NCI-H2196 (cell line): ENCODE data around the gene IRX4.
"Not testable (repeated sequence)": the region's sequence is repeated elsewhere in the genome, so short reads cannot be mapped to it uniquely, and the experiment has no call there.

Source experiments
- DNase-seq: peaks from one replicate; lab custom pipeline; 2025; ENCODE audit not compliant: unreplicated experiment; lab: John Stamatoyannopoulos, UW

The IRX4 gene

DNA sequence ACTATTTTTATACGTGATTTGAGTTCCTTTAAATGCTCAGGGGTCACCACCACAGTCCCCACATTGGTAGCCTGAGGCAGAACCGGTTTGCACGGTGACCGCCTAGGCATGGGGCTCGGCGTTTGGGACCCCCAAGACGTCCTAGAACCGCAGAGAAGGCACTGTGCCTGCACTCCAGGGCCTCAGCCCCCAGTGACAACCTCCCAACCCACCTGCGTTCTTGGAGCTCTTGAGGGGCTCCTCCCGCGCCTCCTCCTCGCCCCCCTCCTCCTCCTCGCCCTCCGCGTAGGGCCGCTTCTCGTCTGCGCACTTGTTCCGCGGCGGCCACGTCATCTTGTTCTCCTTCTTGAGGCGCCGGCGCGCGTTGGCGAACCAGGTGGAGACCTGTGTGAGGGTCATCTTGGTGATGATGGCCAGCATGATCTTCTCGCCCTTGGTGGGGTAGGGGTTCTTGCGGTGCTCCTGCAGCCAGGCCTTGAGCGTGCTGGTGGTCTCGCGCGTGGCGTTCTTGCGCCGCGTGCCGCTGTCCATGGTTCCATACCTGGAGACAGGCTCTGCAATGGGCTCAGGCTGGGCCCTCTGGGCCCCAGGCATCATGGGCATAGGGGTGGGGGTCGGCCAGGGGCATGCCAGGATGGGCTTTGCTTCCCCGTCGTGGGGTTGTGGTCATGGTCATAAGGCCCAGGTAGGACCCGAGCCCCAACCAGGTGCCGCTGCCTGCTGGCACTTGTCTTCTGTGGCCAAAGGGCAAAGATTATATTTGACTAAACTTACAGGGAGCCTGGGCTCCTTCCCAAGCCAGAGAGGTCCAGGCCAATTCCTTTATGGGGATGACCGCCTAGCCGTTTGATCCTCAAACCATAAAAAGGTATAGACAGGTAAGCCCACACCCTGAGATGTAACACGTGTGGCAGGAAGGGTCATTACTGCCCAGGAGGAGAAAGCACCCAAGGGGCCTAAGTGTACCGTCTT lies 3.1 kb downstream of the IRX4 start:
- DNase-seq, result no peak

DNA sequence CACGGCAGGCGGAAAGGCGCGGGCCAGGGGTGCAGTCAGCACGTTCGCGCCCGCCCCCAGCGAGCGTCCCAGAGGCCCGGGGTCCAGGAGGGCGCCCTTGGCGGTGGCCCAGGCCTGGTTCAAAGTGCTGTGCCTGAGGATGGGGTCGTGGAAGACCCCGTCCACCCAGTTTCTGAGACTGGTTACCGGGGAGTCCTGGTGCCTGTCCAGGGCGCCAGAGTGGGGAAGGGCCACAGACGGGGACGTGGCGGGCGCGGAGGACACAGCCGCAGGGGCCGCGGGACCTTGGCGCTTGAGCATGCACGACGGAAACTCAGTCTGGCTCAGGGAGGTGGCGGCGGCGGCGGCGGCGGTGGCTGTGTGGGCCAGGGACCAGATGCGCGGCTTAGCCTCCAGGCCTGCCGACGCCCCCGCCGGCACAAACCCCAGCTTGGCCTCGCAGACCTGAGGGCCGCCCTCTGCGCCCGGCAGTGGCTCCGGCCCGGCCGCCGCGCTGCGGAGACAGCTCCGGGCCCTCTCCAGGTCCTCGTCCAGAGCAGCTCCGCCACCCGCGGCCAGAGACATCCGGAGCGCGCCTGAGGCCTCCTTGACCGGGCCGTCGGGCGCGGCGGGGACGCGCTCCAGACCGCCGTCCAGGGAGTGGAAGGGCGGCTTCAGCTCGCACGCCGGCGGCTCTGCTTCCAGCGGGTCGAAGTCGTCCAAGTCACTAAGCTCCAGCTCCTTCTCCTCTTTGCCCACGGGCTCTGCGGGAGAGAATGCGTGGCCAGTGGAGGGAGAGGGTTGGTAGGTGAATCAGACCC lies 4.5 kb downstream of the IRX4 start:
- DNase-seq, result no peak

DNA sequence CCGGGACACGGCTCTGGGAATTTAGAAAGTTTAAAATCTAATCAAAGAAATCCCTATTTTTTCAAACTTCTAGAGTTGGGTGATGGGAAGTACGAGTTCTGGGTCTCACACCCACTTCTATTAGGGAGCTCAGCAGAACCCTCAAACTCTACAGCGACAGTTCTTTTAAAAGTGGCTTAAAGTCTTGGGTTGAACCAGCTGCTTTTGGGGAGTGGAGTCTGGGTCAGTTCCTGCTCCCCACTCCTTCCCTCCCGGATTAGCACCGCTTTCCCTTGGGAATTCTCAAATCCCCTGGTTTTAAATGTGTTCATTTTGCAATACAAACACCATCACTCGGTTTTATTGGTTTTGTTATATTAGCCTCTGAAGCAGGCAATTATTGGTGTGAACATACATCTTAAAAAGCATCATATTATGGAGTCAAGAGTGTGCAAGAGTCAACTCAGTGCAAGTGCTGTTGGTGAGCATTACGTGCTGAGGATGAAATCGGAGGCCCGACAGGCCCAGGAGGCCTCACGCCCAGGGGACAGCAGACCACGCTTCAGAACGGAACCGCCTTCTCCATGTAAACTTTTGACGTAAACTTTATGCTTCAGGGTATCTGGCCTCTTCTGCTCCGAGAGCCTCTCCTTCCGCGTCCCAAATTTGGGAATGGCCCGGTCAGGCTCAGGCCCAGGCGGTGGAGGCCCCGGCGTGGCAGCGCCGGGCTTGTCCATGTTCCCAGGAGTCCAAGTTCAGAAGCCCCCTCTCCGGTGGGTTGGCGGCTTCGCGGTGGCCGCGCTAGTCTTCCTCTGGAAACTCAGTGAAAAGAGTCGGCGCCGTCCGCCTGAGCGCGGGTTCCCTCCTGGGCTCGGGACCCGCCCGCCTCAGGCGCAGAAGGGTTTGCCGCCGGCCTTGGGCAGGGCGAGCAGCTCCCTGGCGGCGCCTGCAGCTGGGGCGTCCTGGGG lies 5.3 kb downstream of the IRX4 start:
- DNase-seq, result no peak

DNA sequence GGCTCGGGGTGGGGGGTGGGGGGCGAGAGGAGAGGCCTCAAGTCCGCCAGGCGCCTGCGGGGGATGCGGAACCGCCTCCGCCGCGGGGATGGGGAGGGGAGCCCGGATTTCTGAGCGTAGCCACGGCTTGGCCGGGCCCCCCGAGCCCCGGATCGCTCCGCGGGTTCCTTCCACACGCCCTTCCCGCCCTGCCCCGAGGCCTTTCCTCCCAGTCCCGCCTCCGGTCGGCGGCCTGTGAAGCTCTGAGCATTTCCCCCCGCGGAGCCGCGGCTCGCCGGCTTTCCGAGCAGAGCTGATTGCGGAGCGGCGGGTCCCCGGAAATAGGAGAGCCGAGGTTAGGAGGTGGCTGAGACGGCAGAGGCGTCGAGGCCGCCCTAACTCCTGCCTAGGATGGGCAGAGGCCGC lies 6.1 kb downstream of the IRX4 start:
- DNase-seq, result no peak

DNA sequence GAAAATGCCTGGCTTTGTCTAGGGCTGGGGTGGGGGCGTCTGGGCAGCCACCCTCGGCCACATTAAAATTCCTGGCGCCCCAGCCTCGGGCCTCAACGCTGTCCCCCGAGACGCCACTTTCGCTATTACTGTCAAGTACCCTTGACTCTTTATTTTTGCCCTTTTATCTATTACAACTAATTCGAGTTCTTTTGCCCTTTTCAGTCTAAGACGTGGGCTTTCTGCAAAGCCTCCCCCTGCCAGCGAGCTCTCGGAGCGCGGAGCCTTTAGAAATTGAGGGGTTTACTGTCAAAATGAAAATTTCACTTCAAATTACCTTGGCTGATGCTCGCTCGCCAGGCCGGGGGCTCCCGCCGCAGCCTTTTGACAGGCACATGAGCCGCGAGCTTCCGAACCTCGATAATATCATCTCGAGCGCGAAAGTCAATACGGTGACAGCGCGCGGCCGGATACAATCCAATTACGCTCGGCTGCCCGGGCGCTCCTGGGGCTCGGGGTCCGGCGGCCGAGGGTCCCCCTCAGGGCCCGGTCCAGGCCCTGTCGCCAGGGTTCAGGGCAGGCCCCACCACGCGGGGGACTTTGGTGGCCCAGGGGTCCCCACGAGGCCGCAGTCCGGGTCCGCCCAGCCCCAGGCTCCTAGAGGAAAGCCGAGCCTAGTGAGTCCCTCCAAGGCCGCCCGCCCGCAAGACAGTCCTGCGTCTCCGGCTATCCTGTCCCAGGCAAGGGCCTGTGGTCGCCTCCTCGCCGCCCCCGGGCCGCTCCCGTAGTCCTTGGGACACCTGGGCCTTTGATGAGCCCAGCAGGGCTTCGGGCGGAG lies 6.7 kb downstream of the IRX4 start:
- DNase-seq, result no peak

DNA sequence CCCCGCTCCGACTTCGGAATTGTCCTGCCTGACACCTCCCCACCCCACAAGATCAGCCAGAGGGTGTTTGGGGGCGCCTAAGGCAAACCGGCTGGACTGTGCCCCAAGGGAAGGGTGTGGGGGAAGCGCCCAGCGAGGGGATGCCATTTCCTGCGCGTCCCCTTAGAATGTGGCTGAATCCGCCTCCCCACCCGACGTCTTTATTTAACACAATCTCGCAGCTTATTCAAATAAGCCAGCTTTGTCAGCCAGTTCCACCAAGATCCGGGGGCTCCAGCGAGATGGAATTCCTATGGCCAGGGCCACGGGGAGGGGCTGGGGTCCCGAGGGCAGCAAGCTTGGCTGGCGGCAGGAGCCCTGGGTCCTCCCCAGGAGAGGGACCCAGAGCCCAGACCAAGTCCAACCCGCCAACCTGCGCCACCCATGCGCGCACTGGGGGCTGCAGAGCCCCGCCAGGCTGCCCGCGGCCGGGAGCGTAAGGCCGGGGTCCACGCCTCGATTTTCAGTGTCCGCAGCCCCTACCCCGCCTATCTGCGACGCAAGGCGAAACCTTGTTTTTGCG lies 7.4 kb downstream of the IRX4 start:
- no peak for DNase-seq

DNA sequence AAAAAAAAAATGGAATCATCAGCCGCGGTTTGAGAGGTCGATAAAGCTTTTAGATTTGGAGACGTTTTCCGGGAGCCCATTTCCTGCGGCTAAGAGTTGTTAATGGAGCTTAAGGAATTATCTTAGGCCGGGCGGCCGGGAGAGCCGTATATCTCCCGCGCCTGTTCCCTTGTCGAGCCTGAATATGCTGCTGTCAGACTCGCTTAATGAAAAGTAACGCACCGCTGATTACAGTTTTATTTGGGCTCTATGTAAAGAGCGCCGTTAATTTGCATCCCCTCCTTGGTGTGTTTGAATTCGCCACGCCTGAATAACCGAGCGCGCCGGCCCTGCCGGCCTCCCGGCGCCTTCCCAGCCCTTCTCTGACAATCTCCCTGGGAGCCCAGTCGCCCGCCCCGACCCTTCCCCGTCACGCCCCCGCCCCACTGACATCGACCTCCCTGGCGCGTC lies 7.9 kb downstream of the IRX4 start:
- no peak for DNase-seq

DNA sequence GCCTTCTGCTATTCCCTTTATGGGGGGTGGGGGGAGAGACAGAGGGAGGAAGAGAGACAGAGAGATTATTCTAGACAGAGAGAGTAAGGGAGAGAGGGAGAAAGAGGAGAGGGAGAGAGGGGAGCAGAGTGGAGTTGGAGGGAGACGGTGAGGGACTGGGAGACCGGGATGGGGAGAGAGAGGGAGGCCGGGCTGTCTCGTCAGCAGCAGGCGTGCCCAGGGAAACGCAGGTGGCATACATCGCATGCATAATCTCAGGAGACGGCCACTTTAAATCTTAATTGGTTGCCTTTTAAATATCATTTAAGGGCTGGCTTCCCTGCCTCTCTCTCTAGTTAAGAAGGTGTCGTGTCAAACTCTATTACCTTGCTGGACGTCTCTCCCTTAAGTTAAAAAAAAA lies 8.4 kb downstream of the IRX4 start:
- DNase-seq, result no peak

DNA sequence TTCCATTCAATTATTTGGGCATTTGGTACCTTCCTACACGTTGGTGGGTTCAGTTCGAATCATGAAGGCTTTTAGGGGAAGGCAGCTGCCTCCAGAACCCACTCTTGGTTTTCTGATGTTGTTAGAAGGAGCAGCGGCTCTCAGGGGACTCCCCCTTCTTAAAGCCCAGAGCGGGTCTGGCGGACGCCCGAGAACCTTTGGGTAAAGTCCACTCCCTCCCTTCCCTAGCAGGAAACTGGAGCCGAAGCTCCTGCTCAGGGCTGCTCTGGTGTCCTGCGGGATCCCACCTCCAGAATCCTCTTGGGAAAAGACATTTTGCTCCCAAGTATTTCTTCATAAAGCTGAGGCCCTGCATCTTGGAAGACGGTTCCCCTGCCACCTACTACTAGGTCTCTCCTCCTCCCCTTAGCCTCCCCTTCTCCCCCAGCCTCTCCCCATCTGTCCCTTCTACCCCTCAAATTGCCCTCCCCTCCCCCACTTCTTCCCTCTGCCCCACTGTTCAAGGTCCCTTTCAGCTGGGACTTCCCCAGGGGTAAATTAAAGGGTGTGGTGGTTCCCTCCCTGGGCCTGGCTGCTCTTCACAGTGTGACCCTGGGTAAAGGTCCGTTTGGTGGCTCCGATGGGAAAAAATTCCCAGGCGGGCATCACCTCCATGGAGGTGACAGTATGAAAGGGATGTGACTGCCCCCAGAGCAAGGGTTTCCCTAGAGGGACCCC lies 9.3 kb downstream of the IRX4 start:
- no peak for DNase-seq

DNA sequence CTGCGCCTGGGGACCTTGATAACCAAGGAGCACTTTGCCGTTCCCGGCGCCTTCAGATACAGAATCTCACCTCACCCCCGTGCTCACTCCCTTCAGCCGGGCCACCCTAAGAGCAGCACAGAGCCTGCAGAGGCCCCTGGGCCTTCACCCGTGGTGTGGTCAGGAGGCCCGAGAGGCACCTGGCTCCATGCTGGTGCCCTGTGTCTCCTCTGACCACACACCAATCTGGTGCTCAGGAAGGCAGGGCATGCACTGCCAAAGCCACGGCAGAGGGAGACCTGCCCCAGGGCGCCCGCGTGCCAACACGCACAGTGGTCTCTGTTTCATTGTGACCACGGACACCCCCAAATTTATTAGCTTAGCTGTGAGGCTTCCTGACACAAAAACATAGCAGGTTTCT lies 11.3 kb downstream of the IRX4 start:
- no peak for DNase-seq

DNA sequence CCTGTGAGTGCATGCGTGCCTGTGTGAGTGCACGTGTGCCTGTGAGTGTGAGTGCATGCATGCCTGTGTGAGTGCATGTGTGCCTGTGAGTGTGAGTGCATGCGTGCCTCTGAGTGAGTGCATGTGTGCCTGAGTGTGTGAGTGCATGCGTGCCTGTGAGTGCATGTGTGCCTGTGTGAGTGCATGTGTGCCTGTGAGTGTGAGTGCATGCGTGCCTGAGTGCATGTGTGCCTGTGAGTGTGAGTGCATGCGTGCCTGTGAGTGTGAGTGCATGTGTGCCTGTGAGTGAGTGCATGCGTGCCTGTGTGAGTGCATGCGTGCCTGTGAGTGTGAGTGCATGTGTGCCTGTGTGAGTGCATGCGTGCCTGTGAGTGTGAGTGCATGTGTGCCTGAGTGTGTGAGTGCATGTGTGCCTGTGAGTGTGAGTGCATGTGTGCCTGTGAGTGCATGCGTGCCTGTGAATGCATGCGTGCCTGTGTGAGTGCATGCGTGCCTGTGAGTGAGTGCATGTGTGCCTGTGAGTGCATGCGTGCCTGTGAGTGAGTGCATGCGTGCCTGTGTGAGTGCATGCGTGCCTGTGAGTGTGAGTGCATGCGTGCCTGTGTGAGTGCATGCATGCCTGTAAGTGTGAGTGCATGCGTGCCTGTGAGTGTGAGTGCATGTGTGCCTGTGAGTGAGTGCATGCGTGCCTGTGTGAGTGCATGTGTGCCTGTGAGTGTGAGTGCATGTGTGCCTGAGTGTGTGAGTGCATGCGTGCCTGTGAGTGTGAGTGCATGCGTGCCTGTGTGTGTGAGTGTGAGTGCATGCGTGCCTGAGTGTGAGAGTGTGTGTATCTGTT lies 12.1 kb downstream of the IRX4 start:
- not testable (repeated sequence) for DNase-seq

DNA sequence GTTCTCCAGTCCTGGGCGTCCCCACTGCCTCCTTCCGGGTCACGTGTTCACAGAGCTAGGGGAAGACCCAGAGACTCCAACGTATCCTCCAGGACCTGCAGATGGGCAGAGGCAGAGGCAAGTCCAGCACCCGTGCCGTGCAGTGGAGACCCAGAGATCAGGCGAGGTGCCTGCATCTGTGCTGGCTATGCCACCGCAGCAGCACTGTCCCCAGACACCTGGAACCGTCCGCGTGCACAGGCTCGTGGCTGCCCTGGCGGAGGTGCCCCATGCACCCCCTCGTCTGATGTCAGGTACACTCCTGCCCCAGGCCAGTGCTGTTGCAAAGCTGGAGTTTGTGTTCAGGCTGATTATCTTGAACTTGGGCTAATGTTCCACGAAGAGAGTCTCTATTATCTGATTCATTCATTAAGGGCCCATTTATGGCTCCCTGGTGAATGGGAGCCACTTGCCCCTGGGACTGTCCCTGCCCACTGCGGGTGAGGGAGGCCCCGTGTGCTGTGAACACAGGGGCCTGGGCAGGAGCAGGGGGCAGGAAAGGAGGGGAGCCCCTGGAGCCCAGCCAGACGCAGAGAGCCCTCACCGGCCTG lies 13.7 kb downstream of the IRX4 start:
- no peak for DNase-seq

DNA sequence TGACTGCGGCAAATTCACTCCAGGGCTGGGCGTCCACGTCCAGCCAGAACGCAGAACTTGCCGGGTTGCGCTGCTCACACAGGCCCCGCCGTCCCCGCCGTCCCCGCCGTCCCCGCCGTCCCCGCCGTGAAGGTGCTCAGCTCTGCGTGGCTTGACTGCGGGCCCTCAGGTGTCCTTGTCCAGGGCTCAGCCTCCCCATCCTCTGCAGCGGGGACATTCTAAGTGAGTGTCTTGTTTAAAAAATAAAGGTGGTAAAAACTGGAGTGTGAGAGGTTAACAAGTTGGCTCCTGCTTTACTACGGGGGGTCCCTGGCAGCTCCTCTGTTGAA lies 14.9 kb downstream of the IRX4 start:
- DNase-seq, result no peak

DNA sequence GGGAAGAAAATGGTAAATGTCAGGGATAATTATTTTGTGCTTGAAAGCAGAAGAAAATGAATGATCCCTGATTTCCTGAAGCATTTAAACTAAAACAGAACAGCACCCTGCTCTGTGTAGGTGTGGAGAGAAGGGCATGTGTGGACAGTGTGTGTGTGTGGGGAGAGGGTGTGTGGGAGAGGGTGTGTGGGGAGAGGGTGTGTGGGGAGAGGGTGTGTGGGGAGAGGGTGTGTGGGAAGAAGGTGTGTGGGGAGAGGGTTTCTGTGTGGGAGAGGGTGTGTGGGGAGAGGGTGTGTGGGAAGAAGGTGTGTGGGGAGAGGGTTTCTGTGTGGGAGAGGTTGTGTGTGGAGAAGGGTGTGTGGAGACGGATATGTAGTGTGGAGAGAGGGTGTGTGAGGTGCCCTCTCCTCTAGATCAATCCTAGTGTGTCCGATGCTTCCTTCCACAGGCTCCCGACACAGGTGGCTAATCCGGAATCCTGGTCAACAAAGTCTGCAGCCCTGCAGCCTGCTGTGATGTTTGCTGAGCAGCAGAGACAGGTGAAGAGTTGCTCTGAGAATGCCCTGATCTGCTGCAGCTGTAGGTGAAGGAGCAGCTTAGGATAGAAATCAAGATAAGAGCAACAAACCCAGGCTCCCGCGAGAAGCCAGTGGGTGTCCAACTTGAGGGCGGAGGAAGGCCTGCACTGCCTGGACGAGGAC lies 15.5 kb downstream of the IRX4 start:
- DNase-seq, result no peak

DNA sequence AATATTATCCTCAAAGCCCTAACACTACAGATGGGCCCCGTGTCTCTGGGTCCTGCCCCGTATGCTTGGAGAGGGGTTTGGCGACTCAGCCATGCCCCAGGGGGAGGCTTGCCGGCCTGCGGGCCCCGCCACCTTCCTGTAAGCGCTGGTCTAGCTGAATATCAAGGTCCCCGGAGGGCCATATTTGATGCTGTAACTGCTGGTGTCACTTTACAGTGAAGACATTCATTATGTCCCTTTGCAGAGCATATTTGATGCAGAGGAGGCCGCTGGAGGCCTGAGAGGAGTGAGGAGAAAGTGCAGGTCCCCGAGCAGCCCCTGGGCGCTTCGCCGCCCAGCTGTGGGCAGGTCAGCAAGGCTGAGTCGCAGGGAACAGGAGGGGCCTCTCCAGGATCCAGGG lies 16.8 kb downstream of the IRX4 start:
- DNase-seq, result no peak

DNA sequence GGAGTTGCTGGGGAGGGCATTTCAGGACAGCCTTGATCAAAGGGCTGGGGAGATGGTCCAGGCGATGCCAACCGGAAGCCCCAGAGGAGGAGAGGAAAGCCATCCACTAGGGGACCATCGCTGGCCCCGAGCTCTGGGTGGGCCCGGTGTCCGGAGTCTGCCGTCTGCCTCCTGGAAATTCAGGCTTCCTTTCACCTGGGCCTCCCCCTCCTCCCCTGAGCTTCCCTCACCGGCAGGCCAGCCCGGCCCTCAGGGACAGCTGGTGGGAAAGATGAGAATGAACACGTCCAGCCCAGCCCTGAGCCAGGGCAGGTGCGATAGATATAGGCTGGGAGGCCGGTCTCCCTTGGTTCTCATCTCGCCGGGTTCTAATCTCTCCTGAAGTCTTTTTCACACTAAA lies 17.2 kb downstream of the IRX4 start:
- DNase-seq, result no peak

DNA sequence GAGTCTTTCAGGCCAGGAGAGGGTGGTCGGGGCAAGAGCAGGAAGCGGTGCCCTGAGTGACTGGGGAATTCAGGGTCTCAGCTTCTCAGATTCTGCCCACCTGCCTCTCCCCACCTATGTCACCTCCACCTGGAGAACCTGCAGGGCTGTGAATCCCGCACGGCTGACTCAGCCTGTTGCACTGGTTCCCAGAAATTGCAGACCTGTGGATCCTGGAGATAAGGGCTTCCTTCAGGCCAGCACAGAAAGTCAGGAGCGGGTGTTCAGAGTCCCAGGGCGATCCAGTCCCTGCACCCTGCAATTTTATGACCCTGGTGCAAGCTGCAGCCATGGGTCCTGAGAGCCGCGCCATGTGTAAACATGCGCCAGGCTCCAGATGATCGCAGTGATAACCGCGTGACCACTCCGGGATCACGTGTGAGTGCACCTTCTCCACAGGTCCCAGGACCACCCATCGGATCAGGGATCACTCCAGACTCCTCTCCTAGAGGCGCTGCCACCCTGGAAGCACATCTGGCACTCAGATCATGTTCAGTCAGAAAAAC lies 17.8 kb downstream of the IRX4 start:
- DNase-seq, result no peak
